Cardiac muscle cell (in vitro differentiated cells and primary cell): ENCODE data around the gene ANKLE1. TPM values are rescaled to one million over a fixed set of nuclear protein-coding genes. Genes with fewer than 3 reads are reported as not detected.

Experiments
- DNase-seq, 2 donors: peaks; one replicate each; pipeline versions ENCODE4 v3.0.0 to v3.0.0-alpha.2; 2010 to 2017; ENCODE audit warnings: low read depth in 1 of 2, low spot score in 1 of 2
- H3K27ac ChIP-seq: fragments of 200-600 bp; sonication (generic); 2 replicates; pipeline ENCODE4 v1.5.1; 2016
- H3K27me3 ChIP-seq: fragments of 200-600 bp; sonication (generic); 2 replicates; pipeline ENCODE4 v1.6.0; 2016; ENCODE audit warnings: control low read depth
- H3K36me3 ChIP-seq: fragments of 200-600 bp; sonication (generic); 2 replicates; pipeline ENCODE4 v1.5.1; 2016; ENCODE audit warnings: control low read depth
- H3K4me1 ChIP-seq: fragments of 200-600 bp; sonication (generic); 2 replicates; pipeline ENCODE4 v1.8.1; 2017; ENCODE audit warnings: low read depth, mild to moderate bottlenecking, mixed run types
- H3K4me3 ChIP-seq: fragments of 200-600 bp; sonication (generic); 2 replicates; pipeline ENCODE4 v1.5.1; 2016; ENCODE audit warnings: mild to moderate bottlenecking
- H3K9me3 ChIP-seq: fragments of 200-600 bp; sonication (generic); 2 replicates; pipeline ENCODE4 v1.5.1; 2017; ENCODE audit warnings: low read depth, mild to moderate bottlenecking, control low read depth
- CTCF ChIP-seq: IDR thresholded peaks from 2 replicates; pipeline ENCODE4 v1.5.1; 2012; ENCODE audit warnings: low read depth, mild to moderate bottlenecking, low read length
- polyA plus RNA-seq: library from polyadenylated mRNA; unstranded; fragments of >200 nt; fragmentation: Nextera tagmentation; extraction: Ambion mirVana; gene quantifications from 2 replicates; pipeline ENCODE4 v1.2.1, GENCODE V29; 2016
- total RNA-seq: library from RNA; depleted of rRNA; stranded (reverse); fragments of >200 nt; gene quantifications from 2 replicates; pipeline ENCODE4 v1.2.3, GENCODE V29; 2016

Gene ANKLE1
- total and polyA plus RNA-seq, 2 experiments from 2014 or later = 1.1 to 5.7 TPM

- H3K4me3 ChIP-seq = no peak overlapping the region
- no peak for TF ChIP-seq CTCF
- H3K9me3 ChIP-seq = no peaks in the 10 kb centered on the region
- H3K27me3 ChIP-seq = no peaks in the 10 kb centered on the region
- no peaks in the 10 kb centered on the region for H3K36me3 ChIP-seq
- no peak overlapping the region for H3K27ac ChIP-seq
- no peak for DNase-seq
- H3K4me1 ChIP-seq = peaks cover 6% of the 10 kb centered on the region
Observed at GRCh38 chr19:17304386-17305215, 22.9 kb downstream of the ANKLE1 start.

- Histone ChIP-seq H3K4me3 (no peak overlapping the region), H3K9me3 (no peaks in the 10 kb centered on the region), H3K4me1 (peaks cover 7% of the 10 kb centered on the region)
Observed at GRCh38 chr19:17305216-17305516, 23.5 kb downstream of the ANKLE1 start.

GRCh38 chr19:17305517-17306284, 24.0 kb downstream of the ANKLE1 start, which contains the start of gene MRPL34:
TSS of gene MRPL34 (plus strand) at chr19:17305872. CDS start at chr19:17305893, 21 bp downstream.
- peak; percentile 72 for TF ChIP-seq CTCF
- H3K4me3 ChIP-seq = peak within 1 kb of the TSS; percentile 47
- H3K36me3 ChIP-seq = no peaks in the 10 kb centered on the region
- peaks cover 11% of the 10 kb centered on the region for H3K4me1 ChIP-seq
- no peaks in the 10 kb centered on the region for H3K9me3 ChIP-seq
- peak within 1 kb of the TSS; percentile 81 for H3K27ac ChIP-seq
- peak; percentile 98 to 99 for DNase-seq
- no peaks in the 10 kb centered on the region for H3K27me3 ChIP-seq

More at GRCh38 chr19:17305216-17305516, 23.5 kb downstream of the ANKLE1 start:
- no peak overlapping the region for H3K27ac ChIP-seq
- H3K36me3 ChIP-seq = no peaks in the 10 kb centered on the region
- no peak for TF ChIP-seq CTCF
- H3K27me3 ChIP-seq = no peaks in the 10 kb centered on the region
- DNase-seq = no peak

GRCh38 chr19:17306285-17306714, 24.6 kb downstream of the ANKLE1 start:
- Histone ChIP-seq H3K4me3 (peak overlapping the region; percentile 47), H3K27me3 (no peaks in the 10 kb centered on the region), H3K9me3 (no peaks in the 10 kb centered on the region), H3K27ac (peak overlapping the region; percentile 81), H3K36me3 (no peaks in the 10 kb centered on the region), H3K4me1 (peaks cover 11% of the 10 kb centered on the region)
- peak in 1 of 2 donors; percentile 52 for DNase-seq
- no peak for TF ChIP-seq CTCF

- Histone ChIP-seq H3K4me1 (peaks cover 5% of the 10 kb centered on the region), H3K4me3 (no peak overlapping the region), H3K36me3 (no peaks in the 10 kb centered on the region), H3K9me3 (no peaks in the 10 kb centered on the region), H3K27me3 (no peaks in the 10 kb centered on the region), H3K27ac (no peak overlapping the region)
- TF ChIP-seq CTCF = no peak
- no peak for DNase-seq
Observed at GRCh38 chr19:17307876-17308377, 26.2 kb downstream of the ANKLE1 start.
